ENCODE measurements around the gene PSME1.

DNA sequence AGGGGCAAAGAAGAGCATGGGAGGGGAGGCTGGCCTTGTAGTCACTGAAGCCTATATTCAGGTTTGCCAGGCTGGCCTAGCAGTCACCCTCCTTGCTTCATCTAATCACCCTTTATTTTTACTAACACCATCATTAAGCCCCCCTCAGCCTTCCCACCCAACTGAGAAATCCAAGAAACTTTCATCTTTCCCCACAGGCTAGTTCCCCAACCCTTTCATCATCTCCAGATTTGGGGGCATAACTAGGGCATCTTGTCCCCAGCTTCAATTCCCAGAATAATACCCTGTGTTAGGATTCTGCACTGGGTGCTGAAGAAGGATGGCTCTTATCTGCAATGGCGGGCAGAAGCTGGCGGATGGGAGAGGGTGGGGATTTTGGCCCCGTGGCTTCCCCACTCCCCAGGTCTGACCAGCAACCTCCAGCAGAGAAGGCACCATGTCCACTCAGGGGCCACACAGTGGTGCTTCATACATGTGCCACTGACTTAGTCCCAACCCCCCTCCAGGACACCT is 35.0 kb upstream of the PSME1 start:
- TF ChIP-seq, protein P1, sequence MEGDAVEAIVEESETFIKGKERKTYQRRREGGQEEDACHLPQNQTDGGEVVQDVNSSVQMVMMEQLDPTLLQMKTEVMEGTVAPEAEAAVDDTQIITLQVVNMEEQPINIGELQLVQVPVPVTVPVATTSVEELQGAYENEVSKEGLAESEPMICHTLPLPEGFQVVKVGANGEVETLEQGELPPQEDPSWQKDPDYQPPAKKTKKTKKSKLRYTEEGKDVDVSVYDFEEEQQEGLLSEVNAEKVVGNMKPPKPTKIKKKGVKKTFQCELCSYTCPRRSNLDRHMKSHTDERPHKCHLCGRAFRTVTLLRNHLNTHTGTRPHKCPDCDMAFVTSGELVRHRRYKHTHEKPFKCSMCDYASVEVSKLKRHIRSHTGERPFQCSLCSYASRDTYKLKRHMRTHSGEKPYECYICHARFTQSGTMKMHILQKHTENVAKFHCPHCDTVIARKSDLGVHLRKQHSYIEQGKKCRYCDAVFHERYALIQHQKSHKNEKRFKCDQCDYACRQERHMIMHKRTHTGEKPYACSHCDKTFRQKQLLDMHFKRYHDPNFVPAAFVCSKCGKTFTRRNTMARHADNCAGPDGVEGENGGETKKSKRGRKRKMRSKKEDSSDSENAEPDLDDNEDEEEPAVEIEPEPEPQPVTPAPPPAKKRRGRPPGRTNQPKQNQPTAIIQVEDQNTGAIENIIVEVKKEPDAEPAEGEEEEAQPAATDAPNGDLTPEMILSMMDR (conservative IDR thresholded peaks at IDR 0.05 in 1 of 2, IDR thresholded peaks at IDR 0.05 in 1 of 2; ENCODE audit: low read depth in 1 of 2, low read length in 2 of 2) = no peak
- TF ChIP-seq EZH2 (IDR thresholded peaks at IDR 0.05; ENCODE audit: low read length, missing control alignments) = no peak

All from fibroblast of lung (primary cell).